ENCODE results near the gene C2CD3. TPM values are rescaled to one million over a fixed set of nuclear protein-coding genes. Genes with fewer than 3 reads are reported as not detected.
A peak's percentile ranks its signal among the peaks of the same experiment; 100 is the strongest.

Gene C2CD3
- total and polyA plus RNA-seq, 9 of the 15 experiments (the other 6 are each of a cell fraction or from before 2014, with no cell fraction given): 4.4 to 20.2 (median 15.4) TPM

GRCh38 chr11:73983741-73984538 lies 186.9 kb downstream of the C2CD3 start (continued):
- TF ChIP-seq TRIM25 (IDR thresholded peaks at IDR 0.05; ENCODE audit: borderline replicate concordance) (no peak; the same call in 1 of the 2 replicates), TRIM28 (IDR thresholded peaks at IDR 0.05) (no peak), ARID1B (IDR thresholded peaks at IDR 0.05) (no peak), ZNF384 (IDR thresholded peaks at IDR 0.05; ENCODE audit: low read depth, low read length) (no peak), ZNF146 (CRISPR knock-in tag; IDR thresholded peaks at IDR 0.05; ENCODE audit: unreplicated experiment) (no peak), XRCC3 (IDR thresholded peaks at IDR 0.05) (no peak), SREBF2 (CRISPR knock-in tag; IDR thresholded peaks at IDR 0.05) (no peak), RBM34 (IDR thresholded peaks at IDR 0.05; ENCODE audit: borderline replicate concordance, insufficient read depth, low read length) (no peak), SMARCA5 (IDR thresholded peaks at IDR 0.05) (no peak), CEBPB (tag; IDR thresholded peaks at IDR 0.05) (no peak), CXXC5 (CRISPR knock-in tag; IDR thresholded peaks at IDR 0.05) (no peak), TAF15 (IDR thresholded peaks at IDR 0.05; ENCODE audit: low read depth, low read length) (no peak), EP400 (IDR thresholded peaks at IDR 0.05) (peak; percentile 77; the same call in 1 of the 2 replicates), IFI16 (CRISPR knock-in tag; IDR thresholded peaks at IDR 0.05) (no peak), SIN3B (IDR thresholded peaks at IDR 0.05; ENCODE audit: low read depth) (no peak), GATA2 (CRISPR knock-in tag; IDR thresholded peaks at IDR 0.05) (no peak), SMAD4 (CRISPR knock-in tag; conservative IDR thresholded peaks at IDR 0.05) (0 out of 2 replicates have a peak, but pooled peaks have one; percentile 78), ZNF511 (CRISPR knock-in tag; IDR thresholded peaks at IDR 0.05) (no peak), ZNF785 (CRISPR knock-in tag; IDR thresholded peaks at IDR 0.05) (no peak), BHLHE40 (IDR thresholded peaks at IDR 0.05; ENCODE audit: low read length) (no peak), ZBTB5 (IDR thresholded peaks at IDR 0.05) (peak; percentile 23; the same call in 1 of the 2 replicates)
- TF ChIP-seq, protein P1, sequence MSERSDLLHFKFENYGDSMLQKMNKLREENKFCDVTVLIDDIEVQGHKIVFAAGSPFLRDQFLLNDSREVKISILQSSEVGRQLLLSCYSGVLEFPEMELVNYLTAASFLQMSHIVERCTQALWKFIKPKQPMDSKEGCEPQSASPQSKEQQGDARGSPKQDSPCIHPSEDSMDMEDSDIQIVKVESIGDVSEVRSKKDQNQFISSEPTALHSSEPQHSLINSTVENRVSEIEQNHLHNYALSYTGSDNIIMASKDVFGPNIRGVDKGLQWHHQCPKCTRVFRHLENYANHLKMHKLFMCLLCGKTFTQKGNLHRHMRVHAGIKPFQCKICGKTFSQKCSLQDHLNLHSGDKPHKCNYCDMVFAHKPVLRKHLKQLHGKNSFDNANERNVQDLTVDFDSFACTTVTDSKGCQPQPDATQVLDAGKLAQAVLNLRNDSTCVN (CRISPR knock-in tag; IDR thresholded peaks at IDR 0.05): no peak
- TF ChIP-seq, protein P2, sequence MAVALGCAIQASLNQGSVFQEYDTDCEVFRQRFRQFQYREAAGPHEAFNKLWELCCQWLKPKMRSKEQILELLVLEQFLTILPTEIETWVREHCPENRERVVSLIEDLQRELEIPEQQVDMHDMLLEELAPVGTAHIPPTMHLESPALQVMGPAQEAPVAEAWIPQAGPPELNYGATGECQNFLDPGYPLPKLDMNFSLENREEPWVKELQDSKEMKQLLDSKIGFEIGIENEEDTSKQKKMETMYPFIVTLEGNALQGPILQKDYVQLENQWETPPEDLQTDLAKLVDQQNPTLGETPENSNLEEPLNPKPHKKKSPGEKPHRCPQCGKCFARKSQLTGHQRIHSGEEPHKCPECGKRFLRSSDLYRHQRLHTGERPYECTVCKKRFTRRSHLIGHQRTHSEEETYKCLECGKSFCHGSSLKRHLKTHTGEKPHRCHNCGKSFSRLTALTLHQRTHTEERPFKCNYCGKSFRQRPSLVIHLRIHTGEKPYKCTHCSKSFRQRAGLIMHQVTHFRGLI (CRISPR knock-in tag; IDR thresholded peaks at IDR 0.05): peak; percentile 2; the same call in 1 of the 2 replicates
